Body of pancreas (tissue), 4 donors: ENCODE data around the gene SERBP1.

ENCODE experiments used
- CTCF ChIP-seq, 7 experiments: fragments of 450-650 bp in 4 of 7; fragments of 200-600 bp in 3 of 7; sonication (generic) in 3 of 7; IDR thresholded peaks; one replicate each; pipeline ENCODE4 v1.5.1; 2016 to 2019; ENCODE audit warnings: antibody characterized with exemption in 7 of 7
- POLR2A ChIP-seq, 3 donors: fragments of 450-650 bp; IDR thresholded peaks; one replicate each; pipeline ENCODE4 v1.6.1; 2016; ENCODE audit warnings: antibody characterized with exemption in 3 of 3, mild to moderate bottlenecking in 2 of 3

DNA sequence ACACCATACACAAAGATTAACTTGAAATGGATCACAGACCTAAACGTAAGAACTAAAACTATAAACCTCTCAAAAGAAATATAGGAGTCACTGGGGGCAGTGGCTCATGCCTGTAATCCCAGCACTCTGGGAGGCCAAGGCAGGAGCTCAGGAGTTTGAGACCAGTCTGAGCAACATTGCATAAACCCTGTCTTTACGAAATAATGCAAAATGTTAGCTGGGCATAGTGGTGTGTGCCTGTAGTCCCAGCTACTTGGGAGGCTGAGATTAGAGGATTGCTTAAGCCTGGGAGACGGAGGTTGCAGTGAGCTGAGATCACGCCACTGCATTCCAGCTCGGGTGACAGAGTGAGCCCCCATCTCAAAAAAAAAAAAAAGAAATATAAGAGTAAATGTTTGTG lies 46.7 kb upstream of the SERBP1 start:
- TF ChIP-seq CTCF (IDR thresholded peaks at IDR 0.05) (no peak), POLR2A (IDR thresholded peaks at IDR 0.05) (no peak)
